ENCODE data around the gene ZNF184.
"Not testable (repeated sequence)": the region's sequence is repeated elsewhere in the genome, so short reads cannot be mapped to it uniquely, and the experiment has no call there.

The ZNF184 gene

GRCh38 chr6:27479319-27480182 lies 6.6 kb upstream of the ZNF184 start:
- peak; percentile 76 to 87 (median 83) for DNase-seq

GRCh38 chr6:27478706-27479318 lies 5.9 kb upstream of the ZNF184 start:
- DNase-seq, result peak; percentile 59 to 80 (median 66)

GRCh38 chr6:27478141-27478705 lies 5.3 kb upstream of the ZNF184 start:
- DNase-seq, result no peak

- DNase-seq, result no peak
These were observed 4.6 kb upstream of the ZNF184 start for GRCh38 chr6:27477318-27478013.

- DNase-seq, result no peak
These were observed 3.2 kb upstream of the ZNF184 start for GRCh38 chr6:27476090-27476489.

GRCh38 chr6:27474672-27475071 lies 1.8 kb upstream of the ZNF184 start:
- no peak for DNase-seq

- DNase-seq, result no peak
These were observed 1.2 kb upstream of the ZNF184 start for GRCh38 chr6:27474172-27474465.

- DNase-seq, result peak in 3 of 4 experiments; percentile 18 to 52 (median 28)
These were observed 706 bp downstream of the ZNF184 start for GRCh38 chr6:27472182-27472616.

- no peak for DNase-seq
These were observed 1.4 kb downstream of the ZNF184 start for GRCh38 chr6:27471365-27472115.

- no peak for DNase-seq
These were observed 2.9 kb downstream of the ZNF184 start for GRCh38 chr6:27470023-27470422.

GRCh38 chr6:27468334-27468733 lies 4.6 kb downstream of the ZNF184 start:
- no peak for DNase-seq

- DNase-seq, result no peak
These were observed 20.4 kb downstream of the ZNF184 start for GRCh38 chr6:27452496-27452897.

GRCh38 chr6:27451660-27452390 lies 21.1 kb downstream of the ZNF184 start:
- DNase-seq, result no peak

GRCh38 chr6:27448456-27448855 lies 24.4 kb downstream of the ZNF184 start:
- DNase-seq, result no peak

- DNase-seq, result no peak
These were observed 30.0 kb downstream of the ZNF184 start for GRCh38 chr6:27442932-27443331.

GRCh38 chr6:27441001-27441400 lies 31.9 kb downstream of the ZNF184 start:
- DNase-seq, result no peak

GRCh38 chr6:27439371-27439770 lies 33.5 kb downstream of the ZNF184 start:
- no peak for DNase-seq

- DNase-seq, result no peak
These were observed 39.2 kb downstream of the ZNF184 start for GRCh38 chr6:27433714-27434113.

GRCh38 chr6:27428966-27429365 lies 43.9 kb downstream of the ZNF184 start:
- no peak for DNase-seq

GRCh38 chr6:27428502-27428901 lies 44.4 kb downstream of the ZNF184 start:
- no peak for DNase-seq

- no peak for DNase-seq
These were observed 46.8 kb downstream of the ZNF184 start for GRCh38 chr6:27426045-27426620.

- DNase-seq, result not testable (repeated sequence)
These were observed 48.1 kb downstream of the ZNF184 start for GRCh38 chr6:27424851-27425250.
